Measurements from ENCODE around the gene JAZF1. TPM values are rescaled to one million over a fixed set of nuclear protein-coding genes. Genes with fewer than 3 reads are reported as not detected.

Gene JAZF1
- total and polyA plus RNA-seq, 2 of the 4 experiments (the other 2 are of a cell fraction): 8.4 to 10.5 TPM

DNA sequence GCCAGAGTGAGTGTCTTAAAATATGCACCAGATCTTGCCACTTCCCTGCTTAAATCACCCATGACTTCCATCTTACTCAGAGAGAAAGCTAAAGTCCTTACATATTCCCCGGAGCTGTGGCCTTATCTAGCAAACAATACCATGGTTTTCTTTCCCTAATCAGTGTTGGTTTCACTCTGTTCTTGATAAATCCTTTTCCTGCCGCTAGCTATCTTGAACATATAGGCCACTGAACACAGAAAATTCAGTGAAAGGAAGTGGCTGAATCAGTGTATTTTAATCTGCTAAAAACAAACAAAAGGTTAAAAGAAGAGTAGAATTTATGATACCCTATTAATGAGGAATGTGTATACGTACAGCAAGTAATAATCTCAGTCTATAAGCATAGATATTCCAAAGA, 42.0 kb upstream of the JAZF1 start:
- POLR2A ChIA-PET (ENCODE audit: unreplicated experiment): no interaction called here
- H4K8ac ChIP-seq (ENCODE audit: low read depth in 2 of 2, low read length in 2 of 2): no peak overlapping the region
- no peak overlapping the region for H2AK9ac ChIP-seq (replicated peaks; ENCODE audit: low read depth, low read length, poor library complexity)
- H3K9me3 ChIP-seq (ENCODE audit: control insufficient read depth, insufficient read depth, low read length): no peaks in the 10 kb centered on the region
- no peak for DNase-seq
- in situ Hi-C loops (cut with MboI; ENCODE audit: low sequenced_read_pairs) (no loop called here), dilution Hi-C loops (cut with HindIII; ENCODE audit: low sequenced_read_pairs, unreplicated experiment) (no loop called here), intact Hi-C loops (cut with micrococcal nuclease) (no loop called here)
- TF ChIP-seq CEBPB (IDR thresholded peaks at IDR 0.05; ENCODE audit: low read depth, low read length): no peak
- no peaks in the 10 kb centered on the region for H4K20me1 ChIP-seq (ENCODE audit: insufficient read depth, low read length)
- H3K4me1 ChIP-seq (ENCODE audit: control insufficient read depth, insufficient read depth, low read length): no peaks in the 10 kb centered on the region
- H2AFZ ChIP-seq (replicated peaks; ENCODE audit: low read length, poor library complexity): no peak overlapping the region
- WGBS, 2 experiments (ENCODE audit: extremely low coverage in 2 of 2, insufficient read length in 1 of 2): no CpG with 5 or more reads among the region's 3 CpGs
- no peaks in the 10 kb centered on the region for H3K79me1 ChIP-seq (ENCODE audit: low read depth in 1 of 2, low read length in 2 of 2)
- no peak overlapping the region for H3K9ac ChIP-seq (ENCODE audit: low read depth, low read length)
- H2BK20ac ChIP-seq (ENCODE audit: low read depth, low read length): no peak overlapping the region
- H2BK5ac ChIP-seq (ENCODE audit: low read depth, low read length, poor library complexity, severe bottlenecking): no peak overlapping the region
- no peak overlapping the region for H3K27ac ChIP-seq (ENCODE audit: insufficient read depth, low read length)
- no peak overlapping the region for H3K23ac ChIP-seq (ENCODE audit: low read depth, low read length)
- no peak overlapping the region for H2BK15ac ChIP-seq (ENCODE audit: low read depth, low read length)
- BruUV-seq (replicated peaks): no TSS peak
- no peaks in the 10 kb centered on the region for H3K9me1 ChIP-seq (ENCODE audit: insufficient read depth, low read length)
- no peak overlapping the region for H4K91ac ChIP-seq (ENCODE audit: insufficient read depth, low read depth, low read length)
- H3K36me3 ChIP-seq (ENCODE audit: control insufficient read depth, insufficient read depth, low read length): no peaks in the 10 kb centered on the region
- no peak overlapping the region for H3K4ac ChIP-seq (ENCODE audit: low read depth, low read length)
- no peak overlapping the region for H4K5ac ChIP-seq (ENCODE audit: low read depth, low read length)
- no peak overlapping the region for H3K56ac ChIP-seq (ENCODE audit: extremely low read depth, insufficient read depth, low read length)
- H2BK120ac ChIP-seq (ENCODE audit: low read depth, low read length): no peak overlapping the region
- no peaks in the 10 kb centered on the region; the same call in 1 of the 2 replicates for H3K27me3 ChIP-seq (ENCODE audit: control insufficient read depth, insufficient read depth, low read length)
- ATAC-seq (ENCODE audit: low read depth): no peak
- no peak overlapping the region for H3K4me3 ChIP-seq (ENCODE audit: insufficient read depth, low read depth, low read length)
- no peak overlapping the region for H2AK5ac ChIP-seq (ENCODE audit: low read depth, low read length)
- CTCF ChIA-PET: interaction anchor here (0.6 kb wide), 1 partner anchor 491 kb away, joined by 3 read pairs; no protein-coding TSS in a partner anchor
- no peak overlapping the region for H3K18ac ChIP-seq (ENCODE audit: low read depth, low read length)
- no peak overlapping the region for H3K4me2 ChIP-seq (ENCODE audit: low read depth, low read length)
- no peak overlapping the region for H3K14ac ChIP-seq (replicated peaks; ENCODE audit: low read depth, low read length)

Data from IMR-90 (cell line).